GM21825 (cell line): ENCODE data around the gene WFDC12.

Source experiments
- ATAC-seq: cut with Tn5 transposase; IDR thresholded peaks from one replicate; pipeline ENCODE4 v1.9.1; 2021; ENCODE audit warnings: mild to moderate bottlenecking, moderate library complexity; ENCODE audit not compliant: unreplicated experiment

Gene WFDC12

GRCh38 chr20:45115829-45116228 lies 8.4 kb downstream of the WFDC12 start:
- no peak for ATAC-seq

GRCh38 chr20:45115386-45115774 lies 8.9 kb downstream of the WFDC12 start:
- ATAC-seq, result no peak

- ATAC-seq, result no peak
Observed at GRCh38 chr20:45114465-45115385, 9.5 kb downstream of the WFDC12 start, which contains the start of gene WFDC5. WFDC5 (minus strand) TSS chr20:45115174; CDS start chr20:45115083, 91 bp downstream.

GRCh38 chr20:45113865-45114264 lies 10.4 kb downstream of the WFDC12 start:
- ATAC-seq, result no peak

- ATAC-seq, result no peak
Observed at GRCh38 chr20:45112754-45113153, 11.5 kb downstream of the WFDC12 start.

- no peak for ATAC-seq
Observed at GRCh38 chr20:45111799-45112471, 12.3 kb downstream of the WFDC12 start.

GRCh38 chr20:45111285-45111684 lies 13.0 kb downstream of the WFDC12 start:
- ATAC-seq, result no peak

GRCh38 chr20:45110301-45110700 lies 14.0 kb downstream of the WFDC12 start:
- no peak for ATAC-seq

GRCh38 chr20:45109634-45110033 lies 14.6 kb downstream of the WFDC12 start:
- no peak for ATAC-seq

GRCh38 chr20:45105317-45105716 lies 18.9 kb downstream of the WFDC12 start:
- ATAC-seq, result no peak

GRCh38 chr20:45104786-45105185 lies 19.5 kb downstream of the WFDC12 start:
- no peak for ATAC-seq

- ATAC-seq, result no peak
Observed at GRCh38 chr20:45103072-45103471, 21.2 kb downstream of the WFDC12 start.

GRCh38 chr20:45101333-45101850 lies 22.9 kb downstream of the WFDC12 start:
- ATAC-seq, result no peak

- no peak for ATAC-seq
Observed at GRCh38 chr20:45100563-45101245, 23.6 kb downstream of the WFDC12 start, which contains the start of gene KCNS1. KCNS1 (minus strand) TSS chr20:45101127; CDS start chr20:45099236, 1,891 bp downstream.

GRCh38 chr20:45098103-45098773 lies 26.0 kb downstream of the WFDC12 start:
- no peak for ATAC-seq

- ATAC-seq, result no peak
Observed at GRCh38 chr20:45097485-45098102, 26.7 kb downstream of the WFDC12 start.

- no peak for ATAC-seq
Observed at GRCh38 chr20:45096781-45097180, 27.5 kb downstream of the WFDC12 start.

GRCh38 chr20:45095805-45096238 lies 28.4 kb downstream of the WFDC12 start:
- ATAC-seq, result no peak

- ATAC-seq, result no peak
Observed at GRCh38 chr20:45094864-45095574, 29.2 kb downstream of the WFDC12 start.
